GM19351 (cell line): Measurements from ENCODE around the gene ZNF202.
A peak's percentile ranks its signal among the peaks of the same experiment; 100 is the strongest.
"Not testable (repeated sequence)": the region's sequence is repeated elsewhere in the genome, so short reads cannot be mapped to it uniquely, and the experiment has no call there.

Experiments used
- ATAC-seq: cut with Tn5 transposase; IDR thresholded peaks from one replicate; pipeline ENCODE4 v1.9.1; 2021; ENCODE audit warnings: mild to moderate bottlenecking, moderate library complexity; ENCODE audit not compliant: unreplicated experiment

Gene ZNF202

DNA sequence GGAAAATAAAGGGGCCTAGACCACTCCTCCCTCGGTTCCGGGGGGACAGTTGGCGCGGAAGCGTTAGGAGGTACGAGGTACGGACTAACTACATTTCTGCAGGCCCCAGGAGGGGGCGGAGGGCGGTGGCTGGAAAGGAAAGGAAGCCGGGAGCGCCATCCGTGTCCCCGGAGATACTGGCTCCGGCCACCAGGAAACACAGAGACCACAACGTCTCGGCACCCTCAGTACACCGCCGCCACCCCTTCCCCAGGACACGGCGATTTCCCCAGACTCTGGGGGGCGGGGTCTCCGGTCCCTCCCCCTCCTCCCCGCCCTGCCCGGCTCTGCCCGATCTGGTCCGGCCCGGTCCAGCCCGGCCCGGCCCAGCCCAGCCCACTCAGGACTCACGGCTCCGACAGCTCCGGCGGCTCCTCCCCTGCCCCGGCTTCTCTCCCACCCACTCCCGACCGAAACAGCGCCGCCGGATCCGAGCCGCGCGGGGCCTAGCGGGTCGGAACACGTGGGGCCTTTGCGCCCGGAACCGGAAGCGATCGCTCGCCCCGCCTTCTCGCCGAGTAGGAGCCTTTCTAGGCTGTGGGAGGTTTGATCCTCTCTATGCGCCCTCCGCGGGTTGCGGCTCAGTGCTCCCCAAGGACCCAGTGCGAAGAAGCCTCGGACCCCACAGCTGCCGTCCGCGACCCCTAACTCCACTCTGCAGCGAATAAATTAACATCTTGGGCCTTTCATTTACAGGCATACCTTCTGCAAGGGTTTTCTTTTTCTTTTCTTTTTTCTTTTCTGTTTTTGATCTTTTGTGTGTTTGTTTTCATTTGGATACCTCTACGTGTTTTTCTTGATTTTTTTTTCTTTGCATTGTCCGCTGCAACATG lies at the start of gene ZNF202:
Gene ZNF202 (minus strand): TSS at position 502 of the 872 bp plus-strand sequence. CDS start 10,772 bp downstream, outside the sequence.
- ATAC-seq, result peak; percentile 97

DNA sequence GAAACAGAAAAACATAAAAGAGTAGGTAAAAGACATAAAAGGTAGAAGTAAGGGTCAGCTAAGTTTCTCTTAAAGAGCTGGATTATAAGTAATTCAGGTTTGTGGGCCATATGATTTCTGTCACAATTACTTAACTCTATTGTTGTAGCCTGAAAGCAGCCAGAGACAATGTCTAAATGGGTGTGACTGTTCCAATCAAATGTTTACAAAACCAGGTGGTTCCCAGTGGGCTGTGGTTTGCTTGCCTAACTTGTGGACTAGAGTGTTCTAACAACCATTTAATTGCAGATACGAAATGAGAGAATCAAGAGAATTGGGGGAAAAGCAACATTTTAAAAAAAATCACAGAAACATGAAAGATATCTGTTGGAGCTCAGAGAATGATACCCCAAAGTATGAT lies 42.1 kb upstream of the ZNF202 start:
- no peak for ATAC-seq

DNA sequence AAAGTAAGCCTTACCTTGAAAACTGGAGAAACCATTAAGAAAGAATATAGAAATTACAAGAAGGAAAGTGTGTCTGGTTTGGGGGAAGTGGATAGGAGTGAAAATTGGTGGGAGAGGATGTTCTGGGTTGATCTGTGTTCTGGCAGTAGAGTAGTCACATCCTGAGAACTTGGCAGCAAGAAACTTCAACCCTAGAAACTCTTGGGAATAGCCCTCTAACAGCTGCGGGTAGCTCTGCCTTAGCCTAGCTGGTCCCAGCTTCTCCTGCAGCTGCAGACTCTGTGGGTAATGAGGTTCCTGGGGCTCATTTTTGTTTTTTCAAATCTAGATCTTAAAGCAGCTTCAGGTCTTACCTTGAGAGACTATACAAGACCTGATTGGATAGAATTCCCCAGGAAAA lies 37.1 kb upstream of the ZNF202 start:
- no peak for ATAC-seq

DNA sequence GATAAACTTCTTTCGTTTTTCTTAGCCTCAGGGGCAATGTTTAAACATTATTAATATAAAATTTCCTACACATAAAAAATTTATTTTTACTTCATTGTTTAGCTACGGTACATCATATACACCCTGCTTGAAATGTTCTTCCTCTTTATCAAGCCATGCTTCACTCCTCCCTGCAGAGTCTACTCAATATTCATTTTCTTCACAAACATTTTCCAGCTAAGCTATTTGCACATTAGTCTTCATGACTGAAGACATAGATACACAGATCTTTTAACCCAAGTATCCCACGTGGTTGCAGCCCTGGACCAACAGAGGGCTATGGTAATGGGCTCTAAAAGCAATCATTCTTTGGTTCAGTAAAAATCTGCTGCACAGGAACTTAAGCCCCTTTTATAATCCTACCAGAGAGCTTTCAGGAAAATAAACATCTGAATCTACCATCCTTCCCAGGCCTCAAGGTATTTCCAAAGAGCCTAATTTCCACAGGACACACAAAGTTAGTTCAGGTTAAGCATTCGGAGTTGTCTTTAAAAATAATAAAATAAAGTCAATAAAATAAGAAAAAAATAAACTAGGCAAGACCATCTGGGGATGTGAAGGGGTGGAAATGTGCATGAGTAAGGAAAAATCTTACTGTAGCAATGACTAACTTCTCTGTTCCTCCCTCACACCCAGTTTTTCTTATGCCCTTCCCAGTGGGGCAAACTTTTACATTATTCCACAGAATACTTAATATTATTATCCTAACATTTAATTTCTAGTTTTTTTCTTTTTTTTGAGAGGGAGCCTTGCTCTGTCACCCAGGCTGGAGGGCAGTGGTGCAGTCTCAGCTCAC lies 34.5 kb upstream of the ZNF202 start:
- no peak for ATAC-seq

DNA sequence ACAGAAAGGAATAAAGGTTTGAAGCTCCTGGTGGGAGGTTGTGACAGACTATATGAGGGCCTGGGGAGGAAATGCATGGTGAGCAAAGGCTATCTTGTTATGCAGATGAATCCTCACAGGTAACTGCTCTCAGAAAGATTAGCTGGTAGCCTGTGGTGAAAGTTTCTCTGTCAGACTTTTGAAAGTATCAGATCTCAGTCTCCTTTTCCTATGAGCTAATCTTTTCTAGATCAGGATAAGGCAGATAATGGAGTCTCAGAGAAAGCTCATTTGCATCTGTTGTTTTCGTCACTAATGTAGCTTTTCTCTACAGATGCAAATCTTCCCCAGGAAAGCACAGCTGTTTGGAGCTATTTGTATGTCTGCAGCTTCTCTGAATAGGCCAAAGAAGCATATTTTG lies 33.8 kb upstream of the ZNF202 start:
- ATAC-seq, result no peak

DNA sequence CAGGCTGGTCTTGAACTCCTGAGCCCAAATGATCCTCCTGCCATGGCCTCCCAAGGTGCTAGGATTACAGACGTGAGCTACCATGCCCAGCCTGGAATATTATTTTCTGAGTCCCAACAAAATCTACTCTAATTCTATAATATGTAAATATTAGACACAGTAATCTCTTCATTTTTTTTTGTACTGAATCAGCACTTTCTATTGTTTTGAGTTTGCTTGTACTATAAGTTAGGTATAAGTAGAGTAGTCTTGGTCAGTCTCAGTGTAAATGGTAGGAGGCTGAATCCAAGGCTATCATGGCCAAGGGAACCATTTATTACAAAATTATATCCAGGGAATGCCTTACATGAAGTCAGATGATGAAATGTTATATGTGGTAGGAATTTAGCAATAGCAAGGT lies 32.5 kb upstream of the ZNF202 start:
- ATAC-seq, result no peak

DNA sequence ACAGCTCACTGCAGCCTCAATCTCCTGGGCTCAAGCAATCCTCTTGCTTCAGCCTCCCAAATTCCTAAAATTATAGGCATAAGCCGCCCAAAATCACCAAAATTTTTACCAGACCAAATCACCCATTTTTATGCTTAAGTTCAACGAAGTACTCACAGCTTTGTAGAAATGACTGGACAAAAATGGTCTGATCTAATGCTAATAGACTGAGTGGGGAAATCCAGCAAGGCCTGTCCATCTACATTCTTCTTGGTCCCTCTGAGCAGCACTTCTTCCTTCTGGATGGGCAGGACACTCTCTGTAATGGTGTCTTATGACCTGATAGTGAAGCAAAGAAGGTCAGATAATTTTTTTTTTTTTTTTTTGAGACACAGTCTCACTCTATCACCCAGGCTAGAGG lies 31.6 kb upstream of the ZNF202 start:
- no peak for ATAC-seq

DNA sequence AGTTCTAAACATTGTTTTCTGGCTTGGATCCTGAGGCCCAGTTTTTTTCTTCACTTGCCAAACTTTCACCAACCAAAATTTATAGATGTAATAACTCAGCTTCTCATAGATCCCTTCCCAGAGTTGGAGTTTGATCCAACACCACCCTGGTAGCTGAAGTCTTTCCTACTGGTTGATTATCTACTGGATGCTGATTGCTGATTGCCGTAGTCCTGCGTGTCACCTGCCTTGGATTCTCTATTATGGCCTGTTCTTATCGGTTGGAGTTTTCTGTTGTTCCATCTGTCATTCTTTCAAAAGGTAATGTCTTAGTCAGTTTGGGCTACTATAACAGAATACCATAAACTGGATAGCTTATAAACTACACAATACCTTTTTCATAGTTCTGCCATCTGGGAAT lies 30.2 kb upstream of the ZNF202 start:
- no peak for ATAC-seq

DNA sequence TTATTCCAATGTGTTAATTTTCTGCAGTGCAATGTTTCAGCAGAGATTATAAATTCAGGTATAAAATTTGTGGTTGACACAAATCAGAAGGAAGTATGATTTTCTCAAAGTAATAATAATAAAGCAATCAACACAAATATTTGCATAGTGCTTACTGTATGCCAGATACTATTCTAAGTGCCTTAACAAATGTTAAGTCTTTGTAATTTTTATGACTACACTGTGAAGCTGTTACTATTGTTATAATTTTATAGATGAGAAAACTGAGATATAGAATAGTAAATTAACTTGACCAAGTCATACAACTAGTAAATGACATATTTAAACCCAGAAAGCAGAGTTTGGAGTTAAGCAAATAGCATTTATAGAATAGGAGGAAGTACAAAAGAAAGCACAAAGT lies 29.3 kb upstream of the ZNF202 start:
- ATAC-seq, result no peak

DNA sequence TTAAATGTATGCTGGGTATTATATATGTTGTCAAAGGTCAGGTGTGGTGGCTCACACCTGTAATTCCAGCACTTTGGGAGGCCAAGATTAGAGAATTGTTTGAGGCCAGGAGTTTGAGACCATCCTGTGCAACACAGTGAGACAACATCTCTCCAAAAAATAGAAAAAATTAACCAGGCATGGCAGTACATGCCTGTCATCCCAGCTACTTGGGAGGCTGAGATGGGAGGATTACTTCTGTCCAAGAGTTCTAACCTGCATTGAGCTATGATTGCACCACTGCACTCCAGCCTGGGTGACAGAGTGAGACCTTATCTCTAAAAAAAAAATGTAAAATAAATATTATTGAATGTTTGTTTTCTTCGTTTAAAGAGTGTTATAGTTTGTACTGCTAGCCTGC lies 24.1 kb upstream of the ZNF202 start:
- no peak for ATAC-seq

DNA sequence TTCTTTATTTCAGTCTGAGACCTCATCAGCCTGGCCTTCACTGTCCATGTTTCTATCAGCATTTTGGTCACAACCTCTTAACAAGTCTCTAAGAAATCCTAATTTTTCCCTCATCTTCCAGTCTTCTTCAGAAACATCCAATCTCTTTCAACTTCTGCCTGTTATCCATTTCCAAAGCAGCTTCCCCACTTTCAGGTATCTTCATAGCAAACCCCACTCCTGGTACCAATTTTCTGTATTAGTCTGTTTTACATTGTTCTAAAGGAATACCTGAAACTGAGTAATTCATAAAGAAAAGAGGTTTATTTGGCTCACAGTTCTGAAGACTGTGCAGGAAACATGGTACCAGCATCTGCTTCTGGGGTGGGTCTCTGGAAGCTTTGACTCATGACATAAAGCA lies 21.0 kb upstream of the ZNF202 start:
- ATAC-seq, result no peak

DNA sequence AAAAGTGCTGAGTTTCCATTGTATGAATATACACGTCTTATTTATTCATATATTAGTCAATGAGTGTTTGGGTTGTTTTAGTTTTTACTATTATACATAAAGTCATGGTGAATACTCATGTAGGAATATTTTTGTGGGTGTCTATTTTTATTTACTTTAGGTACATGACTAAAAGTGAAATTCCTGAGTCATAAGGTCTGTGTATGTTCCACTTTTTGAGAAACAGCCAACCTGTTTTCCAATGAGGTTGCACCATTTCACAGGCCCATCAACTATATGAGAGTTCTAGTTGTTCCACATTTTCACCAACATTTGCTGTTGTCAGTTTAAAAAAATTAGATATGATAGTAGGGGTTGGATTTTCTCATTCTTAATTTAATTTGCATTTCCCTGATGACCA lies 19.4 kb upstream of the ZNF202 start:
- ATAC-seq, result peak; percentile 90

DNA sequence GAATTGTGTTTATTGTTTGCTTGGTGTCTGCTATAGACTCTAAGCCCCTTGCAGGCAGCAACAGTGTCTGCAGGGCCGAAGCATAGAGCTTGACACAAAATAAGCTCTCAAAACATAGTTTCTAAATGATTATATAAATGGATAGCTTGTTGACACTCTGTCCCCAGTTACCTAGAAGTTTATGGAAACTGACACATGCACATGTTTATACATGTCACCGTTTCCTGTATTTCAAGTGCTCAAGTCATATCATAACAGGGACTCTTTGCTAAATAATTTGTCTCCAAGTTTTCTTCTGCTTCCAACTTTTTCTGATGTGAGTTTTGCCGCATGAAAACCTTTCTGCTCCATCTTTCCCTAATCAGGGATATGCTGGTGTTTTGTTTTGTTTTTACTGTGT lies 16.5 kb upstream of the ZNF202 start:
- ATAC-seq, result no peak

DNA sequence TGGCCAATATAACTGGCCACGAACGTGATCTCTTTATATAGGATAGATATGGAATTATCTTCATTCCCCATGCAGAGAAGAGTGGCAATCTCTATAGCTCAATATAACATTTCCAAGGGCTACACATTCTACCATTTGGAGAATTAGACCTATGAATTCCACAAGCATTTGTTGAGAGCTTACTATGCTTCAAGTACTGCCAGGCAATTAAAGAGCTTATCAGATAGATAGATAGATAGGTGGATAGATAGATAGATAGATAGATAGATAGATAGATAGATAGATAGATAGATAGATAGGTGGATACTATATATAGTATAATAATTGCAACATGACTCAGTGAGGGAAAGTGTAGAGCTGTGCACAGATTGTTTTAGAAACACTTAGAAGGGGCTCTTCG lies 14.4 kb upstream of the ZNF202 start:
- no peak for ATAC-seq

DNA sequence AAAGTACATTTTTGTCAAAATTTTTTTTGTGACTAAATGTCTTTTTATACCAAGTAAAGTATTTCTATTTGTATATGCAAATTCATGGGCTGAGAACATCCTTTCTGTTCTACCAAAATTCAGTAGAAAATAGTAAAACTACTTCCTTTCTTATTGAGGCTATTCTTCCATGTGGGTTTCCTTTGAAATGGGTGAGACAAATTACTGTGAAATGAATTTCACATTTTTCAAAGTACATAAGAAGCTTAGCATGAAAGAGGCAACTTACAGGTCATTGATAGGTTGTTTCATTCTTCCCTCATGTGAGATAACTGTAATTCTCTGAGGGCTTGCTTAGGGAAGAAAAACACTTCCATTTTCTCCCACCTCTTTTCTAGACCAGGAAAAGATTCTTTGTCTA lies 13.9 kb upstream of the ZNF202 start:
- no peak for ATAC-seq

DNA sequence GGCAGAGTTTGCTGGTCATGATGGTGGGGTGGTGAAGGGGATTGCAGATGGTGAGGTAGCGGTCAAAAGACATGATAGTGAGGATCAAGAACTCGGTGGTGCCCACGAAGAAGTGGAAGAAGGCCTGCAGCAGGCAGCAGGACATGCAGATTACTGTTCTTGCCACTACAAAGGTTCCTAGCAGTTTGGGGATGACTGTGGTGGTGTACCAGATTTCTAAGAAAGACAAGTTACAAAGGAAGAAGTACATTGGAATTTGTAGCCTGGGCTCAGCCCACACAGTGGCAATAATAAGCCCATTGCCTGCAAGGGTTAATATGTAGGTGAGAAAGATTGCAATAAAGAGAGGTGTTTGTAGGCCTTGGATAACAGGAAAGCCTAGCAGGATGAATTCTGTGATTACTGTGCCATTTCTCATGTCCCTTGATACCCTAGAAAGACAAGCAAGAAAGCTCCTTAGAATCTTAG lies 12.7 kb upstream of the ZNF202 start, which contains the start of gene OR6X1:
Gene OR6X1 (minus strand): TSS at position 418 of the 468 bp plus-strand sequence. CDS start 0 bp downstream, at position 418.
- no peak for ATAC-seq

DNA sequence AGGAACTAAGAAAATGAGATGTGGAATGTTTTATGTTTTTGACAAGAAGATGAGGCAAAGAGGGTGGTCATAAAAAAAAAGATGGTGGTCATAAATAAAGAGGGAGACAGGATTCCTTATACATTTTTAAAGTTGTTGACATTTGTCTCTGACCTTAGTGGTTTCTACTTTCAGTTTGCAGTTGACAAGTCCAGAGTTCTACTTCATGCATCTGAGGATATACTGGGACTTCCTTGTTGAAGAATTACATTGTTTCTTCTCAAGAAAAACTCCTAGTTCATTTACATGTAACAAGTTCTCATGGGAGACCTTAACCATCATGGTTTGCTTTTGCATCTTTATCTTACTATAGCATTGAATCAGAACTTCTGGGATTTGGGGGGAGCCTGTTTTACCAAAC lies 11.7 kb upstream of the ZNF202 start:
- ATAC-seq, result no peak

DNA sequence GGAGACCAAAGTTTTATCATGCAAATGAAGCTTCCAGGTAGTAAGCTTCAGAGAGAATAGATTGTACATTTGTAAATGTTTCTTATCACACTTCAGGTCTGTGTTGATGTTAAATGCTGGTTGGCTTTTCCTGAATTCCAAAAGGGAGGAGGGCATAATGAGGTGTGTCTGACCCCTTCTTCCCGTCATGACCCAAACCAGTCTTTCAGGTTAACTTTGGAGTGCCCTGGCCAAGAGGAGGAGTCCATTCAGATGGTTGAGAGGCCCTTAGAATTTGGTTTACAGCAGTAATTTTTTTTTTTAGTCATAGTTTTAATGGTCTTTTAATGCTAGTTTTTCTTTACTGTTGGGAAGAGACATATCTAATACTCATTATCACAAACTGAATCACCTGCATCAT lies 10.3 kb upstream of the ZNF202 start:
- ATAC-seq, result no peak

DNA sequence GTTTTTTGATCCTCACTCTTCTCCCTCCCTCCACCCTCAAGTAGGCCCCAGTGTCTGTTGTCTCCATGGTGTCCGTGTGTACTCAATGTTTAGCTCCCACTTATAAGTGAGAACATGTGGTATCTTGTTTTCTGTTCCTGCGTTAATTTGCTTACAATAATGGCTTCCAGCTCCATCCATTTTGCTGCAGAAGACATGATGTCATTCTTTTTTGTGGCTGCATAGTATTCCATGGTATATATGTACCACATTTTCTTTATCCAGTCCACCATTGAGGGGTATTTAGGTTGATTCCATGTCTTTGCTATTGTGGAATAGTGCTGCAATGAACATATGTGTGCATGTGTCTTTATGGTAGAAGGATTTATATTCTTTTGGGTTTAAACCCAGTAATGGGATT lies 6.9 kb upstream of the ZNF202 start:
- ATAC-seq, result not testable (repeated sequence)

DNA sequence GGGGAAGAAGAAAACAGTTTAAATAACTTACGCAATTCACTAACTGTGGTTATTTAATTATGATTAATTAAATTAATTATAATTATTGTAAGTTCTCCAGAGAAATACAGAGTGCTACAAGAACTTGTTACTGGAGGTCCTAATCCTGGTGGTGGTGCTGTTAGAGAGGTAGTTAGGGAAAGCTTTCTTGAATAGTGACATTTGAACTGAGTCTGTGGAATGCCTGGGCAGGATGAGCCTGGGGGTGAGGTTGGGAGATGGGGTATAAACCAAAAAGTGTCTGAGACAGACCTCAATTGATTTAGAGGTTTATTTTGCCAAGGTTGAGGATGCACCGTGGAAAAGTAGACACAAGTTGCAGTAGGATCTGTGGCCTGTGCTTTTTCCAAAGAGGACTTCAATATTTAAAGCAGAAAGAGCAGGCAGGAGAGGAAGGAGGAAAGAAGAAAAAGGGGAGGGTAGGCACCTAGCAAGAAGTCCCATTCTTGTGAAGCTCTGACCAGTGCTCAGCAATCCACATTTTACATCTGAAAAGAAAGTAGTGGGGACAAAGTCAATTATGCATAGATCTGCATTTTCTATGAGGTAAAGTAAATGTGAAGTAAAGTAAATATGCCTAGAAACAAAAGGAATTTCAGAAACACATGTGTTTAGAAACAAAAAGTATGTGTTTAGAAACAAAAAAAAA lies 4.4 kb upstream of the ZNF202 start:
- ATAC-seq, result no peak

DNA sequence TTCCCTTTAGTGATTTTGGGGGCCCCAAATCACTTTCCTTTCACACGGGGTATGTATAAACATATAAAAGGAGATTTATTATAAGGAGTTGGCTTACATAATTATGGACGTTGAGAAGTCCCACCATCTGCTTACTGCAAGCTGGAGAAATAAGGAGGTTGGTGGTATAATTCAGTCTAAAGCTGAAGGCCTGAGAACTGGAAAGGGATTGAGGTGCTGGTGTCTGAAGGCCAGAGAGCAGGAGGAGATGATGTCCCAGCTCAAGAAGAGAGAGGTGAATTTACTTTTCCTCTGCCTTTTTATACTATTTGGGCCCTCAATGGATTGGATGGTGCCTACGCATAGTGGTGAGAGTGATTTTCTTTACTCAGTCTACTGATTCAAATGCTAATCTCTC lies 1.3 kb upstream of the ZNF202 start:
- no peak for ATAC-seq
